Forelimb muscle (tissue), 1 donor: ENCODE data around the gene GRID1. TPM values are rescaled to one million over a fixed set of nuclear protein-coding genes. Genes with fewer than 3 reads are reported as not detected.

Experiments used
- DNase-seq: peaks from one replicate; pipeline ENCODE4 v3.0.0-alpha.2; 2013; ENCODE audit warnings: low read depth
- polyA plus RNA-seq: library from polyadenylated mRNA; unstranded; fragments of 120-200 nt; gene quantifications from one replicate; pipeline ENCODE4 v1.2.1, GENCODE V29; 2013; ENCODE audit not compliant: insufficient read length

Gene GRID1
- polyA plus RNA-seq, 1 donor = 3.8 TPM

DNA sequence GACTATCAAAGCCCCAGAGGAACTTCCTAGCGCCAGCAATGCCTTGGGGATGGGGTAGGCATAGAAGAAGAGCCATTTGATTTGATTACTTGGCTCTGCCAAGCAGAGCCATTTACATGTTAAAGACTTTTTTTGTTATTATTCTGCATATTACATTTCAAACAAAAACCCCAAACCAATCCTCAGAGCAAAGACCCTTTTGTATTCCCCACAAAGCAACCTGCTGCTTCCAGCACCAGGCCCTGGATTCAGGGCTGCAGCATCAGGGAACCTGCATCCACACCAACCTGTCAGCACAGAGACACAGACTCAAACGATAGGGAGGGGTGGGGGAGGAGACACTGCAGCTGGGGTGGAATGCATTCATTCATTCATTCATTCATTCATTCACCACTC lies 73.2 kb downstream of the GRID1 start:
- DNase-seq = no peak

DNA sequence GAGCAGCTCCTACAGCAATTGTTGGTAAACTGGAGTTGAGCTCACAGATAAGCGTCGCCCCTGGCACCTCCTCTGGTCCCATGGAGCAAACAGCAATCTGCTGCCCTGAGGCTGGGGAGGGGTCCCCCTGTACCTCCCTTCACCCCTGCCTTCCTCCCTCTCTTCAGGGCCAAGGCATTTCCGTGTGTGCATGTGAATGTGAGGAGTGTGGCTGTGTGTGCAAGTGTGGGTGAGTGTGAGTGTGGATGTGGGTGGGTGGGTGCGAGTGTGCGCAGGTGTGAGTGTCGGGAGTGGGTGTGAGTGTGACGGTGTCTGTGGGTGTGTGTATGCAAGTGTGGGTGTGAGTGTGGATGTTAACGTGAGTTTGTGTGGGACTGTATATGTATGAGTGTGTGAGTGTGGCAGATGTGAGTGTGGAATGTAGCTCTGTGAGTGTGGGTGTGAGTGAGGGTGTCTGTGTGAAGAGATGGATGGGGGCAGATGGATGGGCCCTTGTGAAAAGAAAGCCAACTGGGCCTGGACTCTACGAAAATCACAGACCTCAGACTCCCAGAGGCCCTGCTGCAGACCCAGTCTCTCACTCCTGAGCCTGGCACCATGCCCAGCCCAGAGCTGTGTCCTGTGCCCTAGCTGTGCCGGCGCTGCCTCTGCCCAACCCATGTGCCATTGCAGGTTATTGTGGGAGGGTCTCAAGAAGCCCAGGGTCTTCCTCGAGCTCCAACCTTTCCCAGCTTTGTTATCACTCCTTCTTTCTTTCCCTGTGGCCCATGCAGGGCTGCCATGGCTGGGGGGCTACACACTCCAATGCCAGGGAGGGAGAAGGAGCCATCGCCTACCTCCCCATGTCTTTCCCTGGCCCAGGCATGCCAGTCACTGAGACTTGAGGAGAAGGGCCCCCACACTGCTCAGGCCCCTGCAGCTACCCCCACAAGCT lies 73.9 kb downstream of the GRID1 start:
- DNase-seq = no peak

- no peak for DNase-seq
Observed at GRCh38 chr10:86291616-86292340, 74.8 kb downstream of the GRID1 start.

GRCh38 chr10:86290933-86291615 lies 75.5 kb downstream of the GRID1 start:
- no peak for DNase-seq

GRCh38 chr10:86289577-86289868 lies 77.1 kb downstream of the GRID1 start:
- DNase-seq = no peak

GRCh38 chr10:86288695-86289576 lies 77.7 kb downstream of the GRID1 start:
- DNase-seq = no peak

- DNase-seq = no peak
Observed at GRCh38 chr10:86287966-86288579, 78.5 kb downstream of the GRID1 start.

DNA sequence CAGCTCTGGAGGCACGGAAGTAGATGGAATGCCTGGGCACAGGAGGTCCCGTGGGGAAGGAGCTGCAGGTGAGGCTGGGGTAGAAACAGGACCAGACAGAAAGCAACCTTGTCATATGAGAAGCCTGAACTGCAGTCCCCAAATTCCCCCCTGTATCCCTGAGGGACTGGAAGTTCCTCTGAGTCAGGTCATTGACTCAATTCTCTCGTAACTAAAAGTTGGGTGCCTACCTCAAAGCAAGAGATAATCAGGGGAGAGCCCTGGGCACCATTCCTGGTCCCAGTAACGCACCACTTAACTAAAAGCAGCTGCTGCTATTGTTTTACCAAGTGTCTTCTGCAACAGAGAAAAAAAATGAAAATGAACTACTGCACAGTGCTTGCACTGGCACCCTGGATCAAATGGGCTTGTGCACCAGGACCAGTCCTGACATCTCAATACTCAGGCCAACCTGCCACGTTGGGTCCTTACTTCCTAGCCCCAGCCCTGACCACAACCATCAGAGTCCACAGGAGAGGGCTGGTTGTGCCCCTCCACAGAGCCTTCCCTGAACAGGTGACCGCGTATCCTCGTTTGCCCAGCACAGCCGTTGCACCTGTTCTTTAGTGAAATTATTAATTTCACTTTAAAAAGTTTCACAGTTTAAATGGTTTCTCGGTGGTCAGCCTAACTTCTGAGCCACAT lies 79.3 kb downstream of the GRID1 start:
- DNase-seq = no peak

DNA sequence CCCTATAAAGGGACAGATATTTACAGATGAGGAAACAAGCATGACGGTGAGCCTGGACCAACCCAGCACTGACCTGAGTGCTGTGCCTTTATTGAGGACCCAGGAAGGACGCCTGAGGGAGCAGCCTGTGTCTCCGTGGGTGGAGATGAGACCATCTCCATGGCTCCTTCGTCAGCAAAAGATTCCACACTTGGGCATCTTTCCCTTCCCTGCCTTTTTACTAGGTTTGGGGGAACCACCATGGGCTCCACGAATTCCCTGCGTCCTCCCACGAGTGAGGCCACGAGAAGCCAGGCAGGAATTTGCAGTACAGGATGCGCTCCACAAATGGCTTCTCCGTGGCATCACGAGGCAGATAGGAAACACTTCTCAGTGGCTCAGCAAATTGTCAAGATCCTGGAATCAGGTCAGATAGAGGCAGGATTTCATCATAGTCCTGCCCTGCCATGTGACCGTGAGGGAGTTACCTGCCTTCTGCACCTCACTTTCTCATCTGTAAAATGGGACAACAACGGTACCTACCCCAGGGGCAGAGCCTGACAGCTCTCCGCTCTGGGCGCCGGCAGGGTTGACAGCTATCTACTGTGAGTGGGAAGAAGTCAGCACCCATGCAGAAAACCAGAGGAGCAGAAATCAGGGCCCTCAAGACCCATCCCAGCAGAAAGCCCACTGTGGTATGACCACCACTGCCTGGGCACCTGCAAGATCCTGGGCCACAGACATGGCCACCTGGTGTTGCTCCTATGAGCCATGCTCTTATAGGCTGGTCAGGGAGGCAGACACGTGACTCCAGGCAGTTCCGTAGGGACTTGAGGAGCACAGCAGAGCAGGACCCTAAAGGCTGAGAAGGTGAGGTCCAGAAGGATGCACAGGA lies 80.1 kb downstream of the GRID1 start:
- no peak for DNase-seq

- no peak for DNase-seq
Observed at GRCh38 chr10:86285136-86285790, 81.3 kb downstream of the GRID1 start.

- DNase-seq = no peak
Observed at GRCh38 chr10:86284355-86285105, 82.1 kb downstream of the GRID1 start.

GRCh38 chr10:86283466-86284287 lies 82.9 kb downstream of the GRID1 start:
- no peak for DNase-seq

DNA sequence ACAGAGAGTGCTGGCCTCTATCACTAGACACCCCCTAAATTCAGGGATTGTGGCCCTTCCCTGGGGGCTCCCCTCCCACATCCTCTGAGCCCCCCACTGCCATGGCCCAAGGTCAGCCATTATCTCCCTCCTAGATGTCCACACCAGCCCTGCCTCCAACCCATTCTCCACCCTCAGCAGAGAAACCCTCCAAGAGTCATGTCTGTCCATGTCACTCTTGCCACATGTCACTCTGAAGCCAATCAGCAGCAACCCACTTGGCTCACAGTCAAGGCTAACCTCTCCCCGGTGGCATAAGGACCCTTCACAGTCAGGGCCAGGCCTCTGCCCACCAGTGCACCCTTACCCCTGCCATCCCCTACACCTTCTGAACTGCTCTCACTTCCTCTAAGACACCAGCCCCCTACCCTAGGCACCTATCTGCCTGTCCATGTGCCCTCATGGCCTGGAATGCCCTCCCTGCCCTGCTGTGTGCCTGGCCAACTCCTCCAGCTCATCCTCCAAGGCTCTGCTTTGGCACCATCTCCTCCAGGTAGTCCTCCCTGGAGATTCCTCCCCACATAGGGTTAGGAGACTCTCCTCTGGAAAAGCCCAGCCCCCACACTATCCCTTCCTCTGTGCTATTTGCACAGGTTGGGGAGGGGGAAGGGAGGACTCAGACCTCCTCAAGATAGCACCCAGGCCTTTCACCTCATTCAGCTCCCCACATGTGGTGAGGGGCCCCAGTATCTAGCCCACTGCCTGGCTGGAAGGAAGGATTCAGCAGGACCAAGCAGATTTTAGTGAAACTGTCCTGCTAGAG lies 83.7 kb downstream of the GRID1 start:
- DNase-seq = no peak

- no peak for DNase-seq
Observed at GRCh38 chr10:86281396-86281795, 85.2 kb downstream of the GRID1 start.

- no peak for DNase-seq
Observed at GRCh38 chr10:86269332-86269731, 97.3 kb downstream of the GRID1 start.
